Chondrocyte (in vitro differentiated cells): ENCODE measurements around the gene PIP5K1A. TPM values are rescaled to one million over a fixed set of nuclear protein-coding genes. Genes with fewer than 3 reads are reported as not detected.
A peak's percentile ranks its signal among the peaks of the same experiment; 100 is the strongest.
"Not testable (repeated sequence)": the region's sequence is repeated elsewhere in the genome, so short reads cannot be mapped to it uniquely, and the experiment has no call there.

Experiments
- DNase-seq: peaks from one replicate; pipeline ENCODE4 v3.0.0; 2021; ENCODE audit warnings: mixed read lengths, low spot score
- H3K27ac Mint-ChIP-seq: one replicate; pipeline ENCODE4 v1.8.0; 2021; ENCODE audit warnings: mild to moderate bottlenecking, moderate library complexity, mixed read lengths; ENCODE audit not compliant: unreplicated experiment
- H3K27me3 Mint-ChIP-seq: 2 replicates; pipeline ENCODE4 v1.8.0; 2021; ENCODE audit warnings: low read depth, mixed read lengths
- H3K36me3 Mint-ChIP-seq: 2 replicates; pipeline ENCODE4 v1.8.0; 2021; ENCODE audit warnings: low read depth, mixed read lengths
- H3K4me1 Mint-ChIP-seq: 2 replicates; pipeline ENCODE4 v1.8.0; 2021; ENCODE audit warnings: low read depth, mild to moderate bottlenecking, mixed read lengths
- H3K4me3 Mint-ChIP-seq: one replicate; pipeline ENCODE4 v1.8.0; 2021; ENCODE audit warnings: mild to moderate bottlenecking, moderate library complexity, mixed read lengths; ENCODE audit not compliant: unreplicated experiment
- H3K9me3 Mint-ChIP-seq: 2 replicates; pipeline ENCODE4 v1.8.0; 2021; ENCODE audit warnings: low read depth, mixed read lengths
- total RNA-seq: library from RNA; stranded (reverse); gene quantifications from 3 replicates; pipeline ENCODE4 v1.2.1, GENCODE V29; 2021
- TF ChIP-seq, protein P1 (sequence below): fragments of 200-600 bp; sonication (generic); IDR thresholded peaks from 2 replicates; pipeline ENCODE4 v1.5.0; 2021; ENCODE audit warnings: antibody characterized with exemption, mild to moderate bottlenecking, moderate library complexity

The PIP5K1A gene
- total RNA-seq, 1 donor from 2014 or later: 72.8 TPM

GRCh38 chr1:151267760-151268159, 69.4 kb downstream of the PIP5K1A start:
- no peak overlapping the region for H3K4me3 Mint-ChIP-seq
- TF ChIP-seq, protein P1, sequence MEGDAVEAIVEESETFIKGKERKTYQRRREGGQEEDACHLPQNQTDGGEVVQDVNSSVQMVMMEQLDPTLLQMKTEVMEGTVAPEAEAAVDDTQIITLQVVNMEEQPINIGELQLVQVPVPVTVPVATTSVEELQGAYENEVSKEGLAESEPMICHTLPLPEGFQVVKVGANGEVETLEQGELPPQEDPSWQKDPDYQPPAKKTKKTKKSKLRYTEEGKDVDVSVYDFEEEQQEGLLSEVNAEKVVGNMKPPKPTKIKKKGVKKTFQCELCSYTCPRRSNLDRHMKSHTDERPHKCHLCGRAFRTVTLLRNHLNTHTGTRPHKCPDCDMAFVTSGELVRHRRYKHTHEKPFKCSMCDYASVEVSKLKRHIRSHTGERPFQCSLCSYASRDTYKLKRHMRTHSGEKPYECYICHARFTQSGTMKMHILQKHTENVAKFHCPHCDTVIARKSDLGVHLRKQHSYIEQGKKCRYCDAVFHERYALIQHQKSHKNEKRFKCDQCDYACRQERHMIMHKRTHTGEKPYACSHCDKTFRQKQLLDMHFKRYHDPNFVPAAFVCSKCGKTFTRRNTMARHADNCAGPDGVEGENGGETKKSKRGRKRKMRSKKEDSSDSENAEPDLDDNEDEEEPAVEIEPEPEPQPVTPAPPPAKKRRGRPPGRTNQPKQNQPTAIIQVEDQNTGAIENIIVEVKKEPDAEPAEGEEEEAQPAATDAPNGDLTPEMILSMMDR: no peak
- H3K27me3 Mint-ChIP-seq: no peaks in the 10 kb centered on the region
- H3K27ac Mint-ChIP-seq: no peak overlapping the region
- no peaks in the 10 kb centered on the region for H3K4me1 Mint-ChIP-seq
- DNase-seq: no peak
- H3K9me3 Mint-ChIP-seq: no peaks in the 10 kb centered on the region
- H3K36me3 Mint-ChIP-seq: peaks cover 41% of the 10 kb centered on the region

DNA sequence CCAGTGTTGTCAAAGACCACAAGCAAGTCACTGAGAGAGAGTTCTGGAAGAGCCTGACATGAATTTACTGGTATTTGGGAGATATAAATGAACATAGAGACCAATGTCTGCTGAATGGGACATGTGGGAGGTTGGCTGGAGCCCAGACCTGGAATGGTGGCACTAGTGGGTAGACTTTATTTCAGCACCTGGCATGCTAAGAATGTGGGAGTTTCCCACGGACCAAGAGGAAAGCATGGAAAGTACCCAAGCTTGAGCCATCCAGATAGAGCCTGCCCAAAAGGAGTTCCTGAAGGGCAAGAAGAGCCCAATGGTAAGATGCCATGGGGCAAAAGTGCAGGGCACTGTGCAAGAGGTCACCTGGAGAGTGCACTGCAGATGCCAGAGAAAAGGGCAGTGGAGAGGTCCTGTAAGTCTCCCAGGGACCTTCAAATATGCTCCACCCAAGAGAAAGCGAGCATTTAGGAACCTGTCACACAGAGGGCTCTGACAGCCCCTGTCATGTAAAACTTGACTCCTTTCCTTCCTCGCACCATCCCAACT, 75.6 kb downstream of the PIP5K1A start:
- TF ChIP-seq, protein P1: no peak
- H3K9me3 Mint-ChIP-seq: no peaks in the 10 kb centered on the region
- H3K27me3 Mint-ChIP-seq: no peaks in the 10 kb centered on the region
- peaks cover 13% of the 10 kb centered on the region for H3K36me3 Mint-ChIP-seq
- H3K4me3 Mint-ChIP-seq: no peak overlapping the region
- DNase-seq: peak; percentile 8
- peaks cover 6% of the 10 kb centered on the region for H3K4me1 Mint-ChIP-seq
- no peak overlapping the region for H3K27ac Mint-ChIP-seq

GRCh38 chr1:151275341-151275740, 77.0 kb downstream of the PIP5K1A start:
- H3K4me3 Mint-ChIP-seq, H3K9me3 Mint-ChIP-seq, H3K27me3 Mint-ChIP-seq, H3K27ac Mint-ChIP-seq, H3K4me1 Mint-ChIP-seq: not testable (repeated sequence)
- peaks cover 10% of the 10 kb centered on the region for H3K36me3 Mint-ChIP-seq
- peak; percentile 37 for DNase-seq

DNA sequence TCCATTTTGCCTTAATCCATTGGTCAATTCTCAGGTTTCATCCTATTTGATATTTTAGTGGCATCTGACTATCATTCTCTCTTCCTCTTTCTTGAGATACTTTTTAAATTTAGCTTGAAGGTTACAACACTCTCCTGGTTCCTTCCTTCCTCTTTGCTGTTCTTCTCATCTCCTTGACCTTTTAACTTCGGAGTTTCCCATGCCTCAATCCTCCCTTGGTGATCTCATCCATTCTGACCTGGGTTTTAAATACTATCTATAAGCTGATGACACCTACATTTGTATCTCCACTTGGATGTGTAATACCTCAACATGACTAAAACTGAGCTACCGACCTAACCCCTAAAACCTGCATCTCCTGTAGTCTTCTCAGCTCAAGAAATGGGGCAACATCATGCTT, 78.9 kb downstream of the PIP5K1A start:
- Mint-ChIP-seq H3K27ac (no peak overlapping the region), H3K36me3 (peaks cover 5% of the 10 kb centered on the region), H3K9me3 (no peaks in the 10 kb centered on the region), H3K4me1 (peaks cover 6% of the 10 kb centered on the region), H3K27me3 (no peaks in the 10 kb centered on the region), H3K4me3 (no peak overlapping the region)
- DNase-seq: no peak
- TF ChIP-seq, protein P1: no peak

- TF ChIP-seq, protein P1: peak; percentile 67
- no peaks in the 10 kb centered on the region for H3K27me3 Mint-ChIP-seq
- no peaks in the 10 kb centered on the region for H3K9me3 Mint-ChIP-seq
- DNase-seq: no peak
- H3K4me1 Mint-ChIP-seq: peaks cover 18% of the 10 kb centered on the region
- peak overlapping the region; percentile 95 for H3K4me3 Mint-ChIP-seq
- H3K36me3 Mint-ChIP-seq: peaks cover 5% of the 10 kb centered on the region
- H3K27ac Mint-ChIP-seq: peak overlapping the region; percentile 100
Measured at GRCh38 chr1:151281225-151281968, 83.0 kb downstream of the PIP5K1A start.
